Measurements from ENCODE around the gene PALMD.
A peak's percentile ranks its signal among the peaks of the same experiment; 100 is the strongest.

PALMD gene

DNA sequence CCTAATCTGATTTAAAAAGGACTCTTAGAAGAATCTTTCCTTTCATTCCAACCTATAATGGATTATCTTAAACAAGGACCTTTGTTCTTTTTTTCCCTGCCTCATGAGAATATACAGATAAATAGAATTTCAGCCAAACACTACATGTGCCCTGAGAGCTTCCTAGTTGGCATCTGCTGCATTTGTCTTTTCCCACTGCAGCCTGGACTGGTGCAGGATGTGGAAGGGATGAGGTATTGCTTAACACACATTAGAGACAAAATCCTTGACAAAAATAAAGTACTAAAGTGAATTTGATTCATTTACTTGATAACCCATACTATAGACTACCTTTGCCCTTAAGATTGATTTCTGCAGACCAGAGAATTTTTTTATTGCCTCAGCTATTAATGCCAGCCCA lies 59.5 kb downstream of the PALMD start:
- TF ChIP-seq, protein P1, sequence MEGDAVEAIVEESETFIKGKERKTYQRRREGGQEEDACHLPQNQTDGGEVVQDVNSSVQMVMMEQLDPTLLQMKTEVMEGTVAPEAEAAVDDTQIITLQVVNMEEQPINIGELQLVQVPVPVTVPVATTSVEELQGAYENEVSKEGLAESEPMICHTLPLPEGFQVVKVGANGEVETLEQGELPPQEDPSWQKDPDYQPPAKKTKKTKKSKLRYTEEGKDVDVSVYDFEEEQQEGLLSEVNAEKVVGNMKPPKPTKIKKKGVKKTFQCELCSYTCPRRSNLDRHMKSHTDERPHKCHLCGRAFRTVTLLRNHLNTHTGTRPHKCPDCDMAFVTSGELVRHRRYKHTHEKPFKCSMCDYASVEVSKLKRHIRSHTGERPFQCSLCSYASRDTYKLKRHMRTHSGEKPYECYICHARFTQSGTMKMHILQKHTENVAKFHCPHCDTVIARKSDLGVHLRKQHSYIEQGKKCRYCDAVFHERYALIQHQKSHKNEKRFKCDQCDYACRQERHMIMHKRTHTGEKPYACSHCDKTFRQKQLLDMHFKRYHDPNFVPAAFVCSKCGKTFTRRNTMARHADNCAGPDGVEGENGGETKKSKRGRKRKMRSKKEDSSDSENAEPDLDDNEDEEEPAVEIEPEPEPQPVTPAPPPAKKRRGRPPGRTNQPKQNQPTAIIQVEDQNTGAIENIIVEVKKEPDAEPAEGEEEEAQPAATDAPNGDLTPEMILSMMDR (IDR thresholded peaks at IDR 0.05; ENCODE audit: low read depth, low read length): no peak
- DNase-seq (ENCODE audit: extremely low read depth, low read depth): no peak

DNA sequence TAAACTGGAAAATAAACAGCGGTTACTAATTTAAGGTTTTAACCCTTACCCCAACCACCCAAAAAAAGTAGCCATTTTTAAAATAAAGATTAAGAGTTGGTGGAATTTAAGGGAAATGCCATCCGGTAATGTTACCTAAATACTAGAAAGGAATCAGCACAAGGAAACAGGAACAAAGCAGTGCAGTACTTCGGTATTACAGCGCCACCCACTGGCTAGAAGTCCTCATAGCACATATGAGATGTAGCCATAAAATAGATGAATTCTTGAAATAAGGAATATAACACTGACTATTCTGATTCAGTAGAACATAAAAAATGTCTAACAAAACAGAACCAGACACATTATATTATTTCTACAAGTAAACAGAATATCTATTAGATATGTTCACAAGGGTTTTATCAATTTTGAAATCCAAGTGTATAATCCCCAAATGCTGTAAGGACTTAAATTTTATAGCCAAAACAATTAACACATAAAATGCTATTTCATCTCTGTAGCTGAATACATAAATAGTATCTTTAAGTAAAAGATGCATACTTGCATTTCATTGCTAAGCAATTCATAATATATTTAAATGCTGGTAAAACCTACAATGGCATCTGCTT lies 61.7 kb downstream of the PALMD start:
- peak; percentile 24 for DNase-seq (ENCODE audit: extremely low read depth, low read depth)
- TF ChIP-seq, protein P1 (IDR thresholded peaks at IDR 0.05; ENCODE audit: low read depth, low read length): peak; percentile 84

DNA sequence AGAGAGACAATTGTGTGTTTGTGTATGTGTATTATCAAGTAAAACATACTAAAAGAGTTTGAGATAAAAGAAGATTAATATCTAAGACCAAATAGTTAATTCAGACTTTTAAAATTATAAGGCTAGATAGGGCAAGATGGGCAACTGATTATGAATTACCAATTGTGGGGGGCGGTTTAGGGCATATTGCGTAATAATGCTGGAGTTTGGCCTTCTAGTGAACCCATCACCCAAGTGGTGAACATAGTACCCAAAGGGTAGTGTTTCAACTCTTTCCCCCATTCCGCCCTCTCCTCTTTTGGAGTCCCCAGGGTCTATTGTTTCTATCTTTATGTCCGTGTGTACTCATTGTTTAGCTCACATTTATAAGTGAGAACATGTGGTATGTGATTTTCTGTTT lies 65.1 kb downstream of the PALMD start:
- TF ChIP-seq, protein P1 (IDR thresholded peaks at IDR 0.05; ENCODE audit: low read depth, low read length): no peak
- no peak for DNase-seq (ENCODE audit: extremely low read depth, low read depth)

DNA sequence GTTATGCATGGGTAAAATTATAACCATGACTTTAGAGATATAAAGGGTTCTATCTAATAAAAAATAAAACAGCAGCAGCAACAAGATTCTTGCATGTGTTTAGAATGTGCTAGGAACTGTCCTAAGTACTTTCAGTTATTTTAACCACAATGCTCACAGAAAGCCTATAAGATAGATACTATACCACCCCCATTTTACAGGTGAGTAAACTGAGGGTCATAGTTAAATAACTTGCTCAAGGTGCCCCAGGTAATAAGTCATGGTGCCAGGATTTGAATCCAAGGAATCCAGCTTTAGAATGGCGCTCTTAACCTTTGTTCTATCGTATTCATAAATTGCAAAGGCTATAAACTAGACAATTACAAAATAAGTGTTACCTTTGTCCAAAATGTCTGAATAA lies 67.1 kb downstream of the PALMD start:
- no peak for DNase-seq (ENCODE audit: extremely low read depth, low read depth)
- TF ChIP-seq, protein P1 (IDR thresholded peaks at IDR 0.05; ENCODE audit: low read depth, low read length): no peak

DNA sequence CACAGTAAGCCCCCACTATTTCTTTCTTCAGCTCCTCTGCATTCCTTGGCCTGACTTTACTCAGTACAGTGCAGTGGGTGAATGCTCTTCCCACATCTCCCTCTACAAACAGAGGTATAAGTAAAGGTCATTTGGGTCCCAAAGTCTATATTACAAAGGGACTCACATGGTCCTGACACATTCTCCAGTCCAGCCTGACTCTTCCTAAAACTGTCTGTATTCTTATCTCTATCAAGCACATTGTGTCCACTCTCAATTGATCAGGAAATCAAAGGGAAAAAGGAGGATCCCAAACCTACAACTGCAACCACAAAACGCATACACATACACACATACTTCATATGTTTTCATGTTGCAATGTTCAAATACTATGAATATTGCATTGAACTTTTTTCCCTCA lies 71.1 kb downstream of the PALMD start:
- TF ChIP-seq, protein P1 (IDR thresholded peaks at IDR 0.05; ENCODE audit: low read depth, low read length): no peak
- DNase-seq (ENCODE audit: extremely low read depth, low read depth): no peak

DNA sequence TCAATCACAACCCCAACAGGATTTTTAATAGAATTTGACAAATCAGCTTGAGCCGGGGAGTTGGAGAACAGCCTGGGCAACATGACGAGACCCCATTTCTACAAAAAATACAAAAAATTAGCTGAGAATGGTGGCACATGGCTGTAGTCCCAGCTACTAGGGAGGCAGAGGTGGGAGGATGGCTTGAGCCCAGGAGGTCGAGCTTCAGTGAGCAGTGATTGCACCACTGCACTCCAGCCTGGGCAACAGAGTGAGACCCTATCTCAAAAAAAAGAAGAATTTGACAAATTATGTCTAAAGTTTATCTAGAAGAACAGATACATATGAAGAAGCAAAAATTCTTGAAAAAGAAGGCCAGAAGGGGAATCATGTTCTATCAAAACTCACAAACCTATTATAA lies 77.3 kb downstream of the PALMD start:
- no peak for DNase-seq (ENCODE audit: extremely low read depth, low read depth)
- TF ChIP-seq, protein P1 (IDR thresholded peaks at IDR 0.05; ENCODE audit: low read depth, low read length): no peak

DNA sequence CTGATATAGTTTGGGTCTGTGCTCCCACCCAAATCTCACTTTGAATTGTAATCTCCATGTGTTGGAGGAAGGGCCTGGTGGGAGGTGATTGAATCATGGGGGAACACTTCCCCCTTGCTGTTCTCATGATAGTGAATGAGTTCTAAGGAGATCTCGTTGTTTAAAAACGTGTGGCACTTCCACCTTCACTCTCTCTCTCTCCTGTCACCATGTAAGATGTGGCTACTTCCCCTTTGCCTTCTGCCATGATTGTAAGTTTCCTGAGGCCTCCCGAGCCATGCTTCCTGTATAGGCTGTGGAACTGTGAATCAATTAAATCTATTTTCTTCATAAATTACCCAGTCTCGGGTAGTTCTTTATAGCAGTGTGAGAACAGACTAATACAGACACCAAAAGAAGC lies 80.1 kb downstream of the PALMD start:
- no peak for DNase-seq (ENCODE audit: extremely low read depth, low read depth)
- TF ChIP-seq, protein P1 (IDR thresholded peaks at IDR 0.05; ENCODE audit: low read depth, low read length): no peak

Measured in AG09319 (cell line).